H4 (cell line): Measurements from ENCODE around the gene CAMTA2. TPM values are rescaled to one million over a fixed set of nuclear protein-coding genes. Genes with fewer than 3 reads are reported as not detected.

ENCODE experiments used
- DNase-seq: peaks from one replicate; pipeline ENCODE4 v3.0.0-alpha.2; 2015; ENCODE audit warnings: low spot score
- total RNA-seq: library from RNA; depleted of rRNA; stranded (reverse); fragments of >200 nt; shearing (Covaris generic); gene quantifications from 2 replicates; pipeline ENCODE4 v1.2.3, GENCODE V29; 2014

The CAMTA2 gene
- total RNA-seq, 1 experiment from 2014 or later = 0.97 TPM

DNA sequence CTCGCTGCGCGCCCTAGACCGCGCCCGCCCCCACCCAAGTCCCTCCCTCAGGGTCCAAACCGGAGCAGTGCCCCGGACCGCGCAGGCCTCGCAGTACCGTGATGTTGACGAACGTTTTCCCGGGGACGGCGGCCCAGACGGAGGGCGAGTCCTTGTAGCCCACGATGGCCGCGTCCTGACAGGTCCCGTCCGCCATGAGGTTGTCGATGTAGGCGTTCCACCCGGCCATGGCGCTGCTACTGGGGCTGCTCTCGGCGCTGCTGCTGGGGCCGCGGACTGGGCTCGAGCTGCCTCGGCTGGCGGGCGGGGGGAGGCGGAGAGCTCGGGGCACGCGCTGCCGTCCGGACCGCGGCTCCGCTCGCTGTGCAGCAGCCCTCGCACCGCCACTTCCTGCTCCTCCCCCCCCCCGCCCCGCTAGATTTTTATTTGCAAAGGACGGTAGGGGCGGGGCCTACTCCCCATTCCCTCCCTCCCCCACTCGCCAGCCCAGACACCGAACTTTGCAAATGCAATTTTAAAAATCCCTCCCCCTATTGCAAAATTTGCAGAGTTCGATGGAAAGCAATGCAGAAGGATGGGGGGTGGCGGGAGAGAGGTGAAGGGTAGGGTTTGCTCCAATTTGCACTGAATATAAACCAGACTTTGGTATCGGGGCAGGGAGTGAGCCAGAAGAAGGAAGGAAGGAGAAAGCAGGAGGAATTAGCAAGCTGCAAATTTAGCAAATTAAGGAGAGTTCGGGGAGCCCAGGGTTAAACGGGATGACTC is 39.1 kb downstream of the CAMTA2 start, which contains the start of gene PFN1:
Gene PFN1 (minus strand): TSS at position 365 of the 765 bp plus-strand sequence. CDS start 136 bp downstream, at position 229.
- DNase-seq = peak; percentile 68

DNA sequence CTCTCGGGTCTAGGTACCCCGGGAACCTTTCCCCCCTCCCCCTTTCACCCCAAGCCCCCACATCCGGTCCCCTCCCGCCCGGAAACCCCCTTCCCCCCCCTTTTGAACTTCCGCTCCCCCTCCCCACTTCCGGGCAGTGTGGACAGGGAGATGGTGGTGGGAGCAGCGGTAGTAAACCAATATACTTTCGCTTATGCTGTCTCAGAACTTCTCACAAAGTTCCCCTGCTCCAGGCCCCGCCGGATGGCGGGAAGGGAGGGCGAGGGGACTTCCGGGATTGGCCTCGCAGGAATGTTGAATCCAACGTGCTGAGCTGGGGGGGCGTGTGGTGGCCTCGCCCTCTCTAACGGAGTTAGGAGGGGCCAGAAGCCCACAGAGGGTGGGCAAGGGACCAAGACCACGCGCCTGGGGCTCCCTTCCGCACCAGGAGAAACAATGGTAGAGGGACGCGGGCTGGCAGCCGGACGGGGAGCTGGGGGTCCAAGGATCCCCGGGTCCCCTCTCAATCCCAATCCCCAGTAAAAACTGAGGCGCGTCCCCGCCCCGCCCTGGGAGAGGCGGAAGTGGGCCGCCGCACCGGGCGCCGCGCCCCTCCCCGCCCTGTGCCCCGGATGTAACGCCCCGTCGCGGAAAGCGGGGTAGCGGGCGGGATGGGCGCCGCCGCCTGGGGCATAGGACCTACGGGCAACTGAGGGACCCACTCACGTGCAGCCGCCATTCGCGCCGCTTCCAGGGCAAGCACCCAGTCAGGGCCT is 39.9 kb downstream of the CAMTA2 start:
- DNase-seq = peak; percentile 36

DNA sequence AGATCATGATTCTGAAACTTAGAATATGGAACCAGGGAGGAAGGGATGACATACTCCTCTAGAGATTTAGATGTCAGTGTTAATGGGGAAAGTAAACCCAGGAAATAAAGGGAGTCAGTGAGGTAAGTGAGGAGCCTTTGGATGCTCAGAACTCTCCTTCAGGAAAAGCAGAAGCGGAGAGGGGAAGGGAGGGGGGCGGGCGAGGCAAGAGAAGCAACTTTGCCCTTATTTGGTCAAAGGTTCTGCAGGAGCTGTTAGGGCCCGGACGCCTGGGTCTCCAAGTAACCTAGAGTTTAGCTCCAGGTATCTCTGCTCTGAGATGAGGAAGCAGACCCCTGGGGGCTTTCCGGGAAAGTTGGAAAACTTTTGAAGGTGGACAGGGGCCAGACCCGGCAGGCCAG is 40.5 kb downstream of the CAMTA2 start:
- DNase-seq = no peak

DNA sequence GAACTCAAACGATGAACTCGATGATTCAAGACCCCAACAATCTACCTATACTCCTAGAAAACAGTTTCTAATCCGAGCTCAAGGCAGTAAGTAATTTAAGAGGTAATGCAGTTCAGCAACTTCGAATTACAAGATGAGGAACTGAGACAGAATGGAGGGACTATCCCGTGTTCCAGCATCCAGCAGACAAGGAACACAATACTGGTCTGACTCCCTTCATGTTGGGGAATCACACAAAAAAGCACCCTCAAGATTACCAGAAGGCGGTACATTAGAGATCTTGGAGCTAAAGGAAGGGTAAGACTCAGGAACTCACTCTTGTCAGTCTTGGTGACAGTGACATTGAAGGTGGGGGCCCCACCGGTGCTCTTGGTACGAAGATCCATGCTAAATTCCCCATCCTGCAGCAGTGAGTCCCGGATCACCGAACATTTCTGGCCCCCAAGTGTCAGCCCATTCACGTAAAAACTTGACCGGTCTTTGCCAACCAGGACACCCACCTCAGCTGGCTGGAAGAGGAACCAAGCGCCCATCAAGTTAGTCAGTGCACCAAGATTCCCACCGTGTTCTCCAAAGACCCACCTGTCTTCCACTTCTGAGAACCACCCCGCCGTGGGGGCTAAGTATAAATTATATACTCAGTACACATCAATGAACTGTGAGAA is 41.0 kb downstream of the CAMTA2 start:
- no peak for DNase-seq

DNA sequence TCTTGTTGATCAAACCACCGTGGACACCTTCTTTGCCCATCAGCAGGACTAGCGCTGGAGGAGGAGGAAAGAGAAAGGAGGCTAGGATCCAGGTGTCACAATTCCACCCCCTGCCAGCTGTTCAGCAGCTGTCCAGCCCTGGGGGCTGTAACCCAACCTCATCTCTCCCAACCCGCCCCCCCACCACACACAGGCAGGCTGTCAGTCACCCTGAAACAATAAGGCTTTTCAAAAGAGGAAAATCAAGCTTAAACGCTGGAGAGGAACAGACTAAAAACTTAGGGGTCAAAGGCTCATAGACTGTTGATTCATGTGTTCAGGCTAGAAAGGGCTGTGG is 41.6 kb downstream of the CAMTA2 start:
- DNase-seq = no peak

DNA sequence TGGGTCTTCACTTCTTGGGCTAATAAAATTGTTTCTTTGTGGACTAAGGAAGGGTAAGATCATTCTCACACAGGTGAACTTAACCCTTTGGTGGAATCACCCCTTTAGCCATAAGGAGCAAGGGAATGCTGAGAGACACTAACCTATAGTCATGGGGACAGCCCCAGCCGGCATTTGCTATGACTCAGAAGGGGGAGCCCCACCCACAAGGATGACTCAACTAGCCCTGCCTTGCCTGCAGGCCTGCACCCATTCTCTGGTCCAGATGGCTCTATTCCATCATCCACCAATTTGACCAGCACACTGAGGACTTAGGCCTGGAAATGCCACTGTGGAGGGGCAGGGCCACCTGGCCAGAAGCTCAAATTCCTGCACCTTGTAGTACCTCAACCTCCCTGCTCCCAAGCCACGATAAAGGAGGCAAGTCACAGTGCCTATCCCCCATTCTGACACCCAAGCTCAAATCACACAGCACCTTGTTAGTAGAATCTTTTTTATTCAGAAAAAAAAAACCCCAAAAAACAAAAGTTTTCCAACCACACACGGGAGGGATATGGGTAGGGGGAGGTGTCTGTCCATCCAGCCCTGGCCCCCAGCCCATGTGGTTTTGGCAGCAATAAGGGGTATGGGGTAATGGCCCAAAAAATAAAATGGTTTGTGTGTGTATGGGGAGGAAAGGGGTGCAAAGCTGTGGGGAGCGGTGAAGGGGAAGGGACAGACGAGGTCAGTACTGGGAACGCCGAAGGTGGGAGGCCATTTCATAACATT is 42.1 kb downstream of the CAMTA2 start:
- peak; percentile 81 for DNase-seq

DNA sequence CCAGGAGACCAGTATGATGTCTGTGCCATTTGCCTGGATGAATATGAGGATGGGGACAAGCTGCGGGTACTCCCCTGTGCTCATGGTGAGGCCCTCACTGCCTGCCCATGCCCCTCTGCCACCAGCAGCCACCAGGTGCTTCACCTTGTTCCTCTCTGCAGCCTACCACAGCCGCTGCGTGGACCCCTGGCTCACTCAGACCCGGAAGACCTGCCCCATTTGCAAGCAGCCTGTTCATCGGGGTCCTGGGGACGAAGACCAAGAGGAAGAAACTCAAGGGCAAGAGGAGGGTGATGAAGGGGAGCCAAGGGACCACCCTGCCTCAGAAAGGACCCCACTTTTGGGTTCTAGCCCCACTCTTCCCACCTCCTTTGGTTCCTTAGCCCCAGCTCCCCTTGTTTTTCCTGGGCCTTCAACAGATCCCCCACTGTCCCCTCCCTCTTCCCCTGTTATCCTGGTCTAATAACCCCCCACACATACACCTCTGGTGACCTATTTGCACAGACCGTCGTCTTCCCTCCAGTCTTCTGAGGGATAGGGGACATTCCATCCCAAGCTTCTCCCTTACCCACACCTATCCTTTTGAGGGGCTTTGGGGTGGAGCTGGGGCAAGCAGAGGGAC is 42.8 kb downstream of the CAMTA2 start:
- no peak for DNase-seq

DNA sequence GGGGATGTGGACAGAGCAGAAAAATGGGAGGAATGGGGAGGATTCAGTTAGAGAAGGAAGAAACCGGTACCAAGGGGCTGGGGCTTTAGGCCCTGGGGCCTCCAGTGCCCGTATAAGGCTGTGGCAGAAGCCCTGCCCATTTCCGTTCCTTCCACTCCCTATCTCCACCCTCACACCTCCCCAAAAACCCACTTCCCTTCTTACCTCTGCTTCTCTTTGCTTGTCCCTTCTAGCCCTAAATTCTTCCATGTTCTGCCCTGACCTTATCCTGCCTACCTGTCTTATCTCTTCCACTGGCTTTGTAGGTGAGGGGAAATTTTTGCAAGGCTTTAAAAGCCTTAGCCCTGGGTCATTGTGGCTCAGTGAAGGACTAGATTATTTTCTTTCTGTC is 43.3 kb downstream of the CAMTA2 start:
- no peak for DNase-seq

DNA sequence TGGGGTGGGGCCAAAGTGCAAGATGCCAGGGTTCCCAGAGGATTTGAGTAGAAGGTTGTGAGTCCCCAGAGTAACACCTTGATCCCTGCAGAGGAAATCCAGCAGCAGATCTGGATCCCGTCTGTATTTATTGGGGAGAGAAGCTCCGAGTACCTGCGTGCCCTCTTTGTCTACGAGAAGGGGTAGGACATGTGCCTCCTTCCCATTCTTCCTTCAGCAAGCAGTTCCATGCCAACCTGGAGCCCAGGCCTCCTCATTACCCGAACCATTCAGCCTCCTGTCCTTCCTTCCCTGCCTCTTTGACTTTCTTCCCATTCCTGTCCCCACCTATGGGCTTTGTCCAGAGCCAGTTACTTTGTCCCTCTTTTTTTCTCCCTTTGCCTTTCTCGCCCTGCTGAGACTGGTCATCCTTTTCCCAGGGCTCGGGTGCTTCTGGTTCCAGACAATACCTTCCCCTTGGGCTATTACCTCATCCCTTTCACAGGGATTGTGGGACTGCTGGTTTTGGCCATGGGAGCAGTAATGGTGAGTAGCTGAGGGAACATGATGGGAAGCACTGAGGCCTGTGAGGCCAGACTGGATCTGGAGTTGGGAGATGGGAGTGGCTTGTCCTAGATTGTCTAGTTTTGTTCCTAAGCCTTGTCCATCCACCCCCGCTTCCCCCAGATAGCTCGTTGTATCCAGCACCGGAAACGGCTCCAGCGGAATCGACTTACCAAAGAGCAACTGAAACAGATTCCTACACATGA is 44.5 kb downstream of the CAMTA2 start:
- DNase-seq = no peak

DNA sequence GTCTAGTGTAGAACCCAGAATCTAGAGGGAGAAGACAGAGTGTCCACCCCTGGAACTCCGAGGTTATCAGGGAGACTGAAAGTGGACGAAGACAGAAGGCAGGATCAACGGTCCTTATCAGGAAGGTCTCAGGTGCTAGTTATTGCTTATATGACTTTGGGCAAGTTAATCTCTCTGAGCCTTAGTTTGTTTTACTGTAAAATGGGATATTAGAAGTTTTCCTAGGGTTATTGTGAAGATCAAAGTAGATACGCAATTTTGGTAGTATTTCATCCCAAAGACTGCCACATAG is 46.2 kb downstream of the CAMTA2 start:
- DNase-seq = no peak

DNA sequence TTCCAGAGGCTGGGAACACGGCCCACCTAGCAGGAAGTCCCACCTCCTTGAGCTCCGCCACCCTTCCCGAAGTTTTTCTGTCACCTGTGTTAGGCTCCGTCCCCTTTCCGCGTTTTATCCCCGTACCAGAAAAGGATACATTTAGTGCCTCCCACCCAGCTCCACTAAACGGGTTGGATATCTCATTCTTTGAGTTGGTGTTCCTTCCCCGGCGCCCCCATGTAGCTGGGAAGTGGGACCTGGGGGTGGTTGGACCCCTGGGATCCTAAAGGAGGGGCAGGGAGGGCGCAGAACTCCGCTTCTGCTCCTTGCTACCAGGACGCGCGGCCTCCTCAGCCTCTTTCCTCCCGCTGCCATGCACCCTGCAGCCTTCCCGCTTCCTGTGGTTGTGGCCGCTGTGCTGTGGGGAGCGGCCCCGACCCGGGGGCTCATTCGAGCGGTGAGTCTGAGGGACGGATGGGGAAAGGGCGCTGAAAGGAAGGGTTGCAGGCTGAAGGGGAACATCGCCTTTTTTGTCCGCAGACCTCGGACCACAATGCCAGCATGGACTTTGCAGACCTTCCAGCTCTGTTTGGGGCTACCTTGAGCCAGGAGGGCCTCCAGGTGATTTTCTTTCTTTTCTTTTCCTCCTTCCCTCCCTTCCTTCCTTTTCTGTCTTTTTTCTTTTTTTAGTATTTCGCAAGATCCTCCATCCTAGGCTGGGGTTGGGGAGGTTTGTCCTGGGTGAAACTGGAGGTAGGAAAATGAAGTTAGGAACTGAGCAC is 46.7 kb downstream of the CAMTA2 start:
- DNase-seq = peak; percentile 66

DNA sequence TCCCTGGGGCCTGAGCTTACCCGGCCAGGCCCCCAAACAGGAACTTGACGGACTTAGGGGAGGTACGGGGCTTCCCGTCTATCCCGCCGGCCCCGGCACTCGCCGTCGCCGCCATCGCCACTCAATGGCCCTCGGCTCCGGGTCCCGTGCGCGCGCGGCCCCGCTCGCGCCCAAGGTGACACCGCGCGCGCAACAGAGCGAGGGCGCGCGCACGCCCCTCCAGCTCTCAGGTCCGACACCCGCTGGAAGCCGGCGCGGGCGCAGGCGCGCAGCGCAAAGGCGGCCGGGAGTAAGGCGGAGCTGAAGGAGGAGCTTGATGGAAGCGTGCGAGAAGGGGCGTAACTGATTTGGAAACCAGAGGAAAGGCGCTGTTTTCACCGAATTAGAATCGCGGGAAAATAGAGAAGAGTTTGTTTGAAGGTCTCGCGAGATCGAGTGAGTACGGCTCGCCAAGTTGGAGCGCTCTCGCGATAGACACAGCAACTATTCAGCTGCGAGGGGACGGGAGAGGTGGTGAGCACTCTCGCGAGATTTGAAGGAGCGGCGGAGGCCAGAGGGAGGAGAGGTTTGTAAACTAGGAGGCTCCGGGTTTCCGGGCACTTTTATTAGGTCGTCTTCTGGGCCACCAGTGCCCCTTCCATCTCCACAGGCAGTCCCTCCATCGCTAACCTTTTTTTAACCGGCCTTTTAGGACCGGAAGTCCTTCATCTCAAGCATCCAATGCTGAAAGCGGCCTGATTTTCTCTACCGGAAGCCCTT is 47.5 kb downstream of the CAMTA2 start, which contains the start of the genes RNF167 and SLC25A11:
Gene RNF167 (plus strand): TSS at position 473 of the 759 bp plus-strand sequence. CDS start 642 bp downstream, outside the sequence.
Gene SLC25A11 (minus strand): TSS at position 251 of the 759 bp plus-strand sequence. CDS start 136 bp downstream, at position 115.
- DNase-seq = peak; percentile 97

DNA sequence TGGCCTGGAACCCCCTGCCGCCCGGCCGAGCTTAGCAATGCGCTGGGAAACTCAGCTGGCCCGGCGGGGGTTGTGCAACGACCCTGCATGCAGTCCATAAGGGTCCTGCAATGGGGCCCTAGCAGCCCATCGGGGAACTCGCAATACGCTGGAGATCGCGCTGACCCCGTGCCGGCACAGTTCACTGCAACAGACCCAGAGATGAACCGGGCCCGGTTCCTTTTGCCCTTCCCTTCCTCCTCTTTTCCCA is 48.0 kb downstream of the CAMTA2 start:
- DNase-seq = no peak

DNA sequence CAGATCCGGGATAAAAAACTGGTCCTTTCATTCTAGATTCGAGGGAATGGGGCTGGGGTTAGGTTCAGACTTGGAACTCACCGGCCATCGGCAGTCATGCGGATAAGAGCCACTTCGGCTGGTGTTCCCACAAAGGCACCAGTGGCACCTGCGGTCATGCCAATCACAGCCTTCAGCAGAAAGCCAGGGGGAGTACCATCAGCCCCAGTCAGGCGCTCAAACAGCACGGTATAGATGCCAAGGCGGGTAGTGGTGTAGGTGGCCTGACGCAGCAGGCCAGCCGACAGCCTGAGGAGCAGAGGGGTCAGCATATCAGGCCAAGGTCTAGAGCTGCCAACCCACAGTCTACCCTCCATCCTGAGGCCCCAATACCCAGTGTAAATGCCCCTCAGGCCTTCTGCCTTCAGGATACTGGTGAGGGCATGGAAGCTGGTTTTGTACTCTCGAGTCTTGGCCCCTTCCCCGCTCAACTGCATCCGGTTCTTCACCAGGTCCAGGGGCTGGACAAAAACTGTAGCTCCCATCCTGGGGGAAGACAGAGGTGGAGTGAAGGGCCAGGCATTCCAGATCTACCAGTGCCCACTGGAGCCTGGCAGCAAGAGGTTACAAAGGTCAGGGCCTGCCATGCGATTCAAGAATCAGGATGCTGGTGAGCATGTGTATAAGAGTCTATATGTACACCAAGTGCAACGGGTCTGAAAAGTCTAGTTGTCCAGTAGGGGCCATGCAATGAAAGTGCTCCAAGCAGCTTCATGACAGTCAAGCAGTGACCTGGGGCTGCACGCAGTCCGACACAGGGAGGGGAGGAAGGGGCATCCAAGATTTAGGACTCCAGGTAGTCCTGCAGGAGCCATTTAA is 48.6 kb downstream of the CAMTA2 start:
- no peak for DNase-seq

DNA sequence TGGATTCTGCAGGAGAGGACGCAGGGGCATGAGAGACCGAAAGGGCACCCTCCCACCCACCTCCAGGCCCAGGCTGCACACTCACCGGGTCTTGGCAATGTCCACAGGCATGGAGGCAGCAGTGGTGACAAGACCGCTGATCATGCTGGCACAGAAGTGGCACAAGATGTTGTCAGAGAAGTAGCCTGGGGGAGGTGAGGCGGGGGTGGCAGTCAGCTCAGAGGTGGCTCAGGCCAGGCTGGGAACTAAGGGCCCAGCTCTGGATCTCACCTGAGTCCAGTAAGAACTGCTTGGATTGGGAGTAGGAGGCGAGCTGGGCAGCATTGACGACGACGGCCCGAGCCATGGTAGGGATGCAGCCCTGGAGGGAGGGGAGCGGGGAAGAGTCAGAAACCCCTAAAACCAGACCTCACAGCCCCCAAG is 49.4 kb downstream of the CAMTA2 start:
- DNase-seq = no peak

DNA sequence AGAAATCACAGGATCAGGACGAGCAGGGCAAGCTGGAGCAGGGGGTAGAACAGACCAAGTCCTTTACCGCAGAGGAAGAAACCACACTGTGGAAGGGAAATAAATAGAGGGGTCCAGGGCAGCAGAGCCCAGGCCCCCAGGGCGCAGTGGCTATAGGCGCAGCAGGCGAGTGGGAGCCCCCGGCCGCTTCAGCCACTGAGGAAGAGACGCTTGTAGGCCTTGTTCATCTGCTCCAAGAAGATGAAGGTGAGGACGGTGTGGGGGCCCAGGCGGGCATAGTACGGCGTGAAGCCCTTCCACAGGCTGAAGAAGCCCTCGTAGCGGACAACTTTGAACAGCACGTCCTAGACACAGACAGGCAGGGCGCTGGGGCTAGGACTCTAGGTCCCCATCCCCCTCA is 49.9 kb downstream of the CAMTA2 start:
- DNase-seq = no peak

DNA sequence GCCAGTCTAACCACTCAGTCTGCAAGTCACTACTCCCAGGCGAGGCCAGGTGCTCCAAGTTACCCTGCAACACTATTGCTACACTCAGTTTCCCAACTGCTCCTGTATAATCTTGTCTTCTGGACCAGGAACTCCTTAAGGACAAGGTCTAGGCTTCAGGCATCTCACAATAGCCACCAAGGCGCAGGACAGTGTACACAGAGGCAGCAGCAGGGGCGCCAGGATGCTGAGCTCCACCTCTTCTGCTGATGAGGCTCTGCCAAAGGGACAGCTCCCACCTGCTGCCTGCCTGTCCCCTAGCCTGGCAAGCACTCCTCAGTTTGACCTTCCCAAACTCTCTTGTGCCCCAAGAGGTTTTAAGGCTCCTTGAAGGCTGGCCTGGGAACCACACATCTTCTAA is 51.0 kb downstream of the CAMTA2 start:
- DNase-seq = no peak

DNA sequence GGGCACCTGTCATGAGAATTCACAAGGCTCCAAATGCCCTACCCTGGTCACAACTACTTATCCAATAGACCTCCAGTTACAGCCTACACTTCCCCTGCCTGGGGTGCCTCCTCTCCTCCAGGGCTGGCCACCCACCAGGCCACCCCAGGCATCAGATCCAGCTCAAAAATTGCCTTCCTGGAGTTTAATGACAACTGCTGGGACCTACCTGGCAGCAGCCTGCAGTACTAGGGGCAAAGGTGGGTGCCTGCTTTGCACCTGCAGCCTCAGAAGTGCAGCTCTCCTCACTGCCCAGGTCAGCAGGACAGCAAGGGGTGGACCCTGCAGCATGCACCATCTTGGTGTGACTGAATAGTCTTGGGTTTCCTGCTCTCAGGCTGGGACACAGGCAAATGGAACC is 51.8 kb downstream of the CAMTA2 start:
- no peak for DNase-seq
